NCI-H2196 (cell line): ENCODE data around the gene KCNIP4.
"Not testable (repeated sequence)": the region's sequence is repeated elsewhere in the genome, so short reads cannot be mapped to it uniquely, and the experiment has no call there.

Source experiments
- DNase-seq: peaks from one replicate; lab custom pipeline; 2025; ENCODE audit not compliant: unreplicated experiment; lab: John Stamatoyannopoulos, UW

The KCNIP4 gene

GRCh38 chr4:20787940-20788665, 1160.5 kb downstream of the KCNIP4 start:
- DNase-seq: no peak

- DNase-seq: not testable (repeated sequence)
These were observed 1165.4 kb downstream of the KCNIP4 start for GRCh38 chr4:20783134-20783533.

GRCh38 chr4:20778896-20779295, 1169.7 kb downstream of the KCNIP4 start:
- no peak for DNase-seq

- DNase-seq: peak; percentile 56
These were observed 1175.2 kb downstream of the KCNIP4 start for GRCh38 chr4:20773144-20773997.

GRCh38 chr4:20764366-20764992, 1184.1 kb downstream of the KCNIP4 start:
- DNase-seq: no peak

GRCh38 chr4:20761826-20762225, 1186.7 kb downstream of the KCNIP4 start:
- DNase-seq: no peak

GRCh38 chr4:20761382-20761781, 1187.2 kb downstream of the KCNIP4 start:
- DNase-seq: no peak

- no peak for DNase-seq
These were observed 1188.5 kb downstream of the KCNIP4 start for GRCh38 chr4:20760053-20760452.

GRCh38 chr4:20754036-20754435, 1194.5 kb downstream of the KCNIP4 start:
- no peak for DNase-seq

- DNase-seq: no peak
These were observed 1195.9 kb downstream of the KCNIP4 start for GRCh38 chr4:20752641-20753040.

- not testable (repeated sequence) for DNase-seq
These were observed 1202.6 kb downstream of the KCNIP4 start for GRCh38 chr4:20746000-20746399.

GRCh38 chr4:20735931-20736330, 1212.6 kb downstream of the KCNIP4 start:
- DNase-seq: no peak

- DNase-seq: no peak
These were observed 1223.7 kb downstream of the KCNIP4 start for GRCh38 chr4:20724915-20725314.

- DNase-seq: no peak
These were observed 1225.1 kb downstream of the KCNIP4 start for GRCh38 chr4:20723463-20723862.

- DNase-seq: no peak
These were observed 1225.6 kb downstream of the KCNIP4 start for GRCh38 chr4:20723019-20723418.

- DNase-seq: no peak
These were observed 1237.2 kb downstream of the KCNIP4 start for GRCh38 chr4:20711335-20711734.

- DNase-seq: peak; percentile 96
These were observed 1248.4 kb downstream of the KCNIP4 start, which contains the start of gene PACRGL for GRCh38 chr4:20700007-20700761. Gene PACRGL (plus strand): TSS chr4:20700458. CDS start chr4:20704482, 4,024 bp downstream.

GRCh38 chr4:20698820-20699219, 1249.8 kb downstream of the KCNIP4 start:
- no peak for DNase-seq

GRCh38 chr4:20698382-20698781, 1250.2 kb downstream of the KCNIP4 start:
- no peak for DNase-seq

GRCh38 chr4:20696815-20697214, 1251.8 kb downstream of the KCNIP4 start:
- DNase-seq: no peak

GRCh38 chr4:20687864-20688263, 1260.7 kb downstream of the KCNIP4 start:
- DNase-seq: no peak
